HG03442 (cell line): ENCODE measurements around the gene CPN2.

Experiments used
- ATAC-seq: cut with Tn5 transposase; IDR thresholded peaks from one replicate; pipeline ENCODE4 v1.9.1; 2021; ENCODE audit warnings: mild to moderate bottlenecking, moderate library complexity; ENCODE audit not compliant: unreplicated experiment

Gene CPN2

GRCh38 chr3:194330579-194330978 is 20.5 kb downstream of the CPN2 start:
- no peak for ATAC-seq

DNA sequence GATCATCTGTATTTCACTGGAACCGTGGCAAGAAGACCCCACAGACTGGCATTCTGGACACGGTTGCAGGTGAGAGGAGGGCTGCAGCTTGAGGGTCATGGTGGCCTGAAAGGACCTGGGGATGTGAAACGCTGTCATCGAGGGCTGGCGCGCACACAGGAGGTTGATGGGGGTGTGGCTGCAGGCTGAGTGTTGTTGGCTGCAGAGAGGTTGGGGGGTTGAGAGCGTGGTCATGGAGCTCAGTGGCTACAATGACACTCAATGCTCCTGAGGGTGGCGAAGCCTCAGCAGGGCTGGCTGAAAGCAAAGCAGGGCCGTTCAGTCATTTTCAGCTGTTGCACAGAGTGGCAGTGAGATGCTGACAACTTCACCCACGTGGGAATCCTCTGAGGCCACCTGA is 21.0 kb downstream of the CPN2 start:
- ATAC-seq = no peak

DNA sequence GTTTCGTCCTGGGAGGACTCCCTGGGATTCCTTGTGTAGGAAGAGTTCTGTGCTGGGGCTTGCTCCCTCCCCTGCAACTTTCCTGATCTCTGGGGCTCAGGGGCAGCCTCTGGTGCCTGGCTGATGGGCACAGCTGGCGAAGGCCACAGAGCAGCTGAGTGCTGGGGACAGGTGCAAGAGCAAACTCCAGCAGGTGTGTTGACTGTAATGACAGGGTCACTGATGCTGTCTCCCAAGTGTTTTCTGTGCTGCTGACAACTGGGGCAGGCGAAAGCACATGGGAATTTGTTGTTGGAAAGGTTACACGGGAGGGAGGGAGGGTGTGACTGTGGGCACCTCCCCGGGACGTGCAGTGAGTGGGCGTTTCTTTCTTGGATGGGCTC is 21.6 kb downstream of the CPN2 start:
- ATAC-seq = no peak

DNA sequence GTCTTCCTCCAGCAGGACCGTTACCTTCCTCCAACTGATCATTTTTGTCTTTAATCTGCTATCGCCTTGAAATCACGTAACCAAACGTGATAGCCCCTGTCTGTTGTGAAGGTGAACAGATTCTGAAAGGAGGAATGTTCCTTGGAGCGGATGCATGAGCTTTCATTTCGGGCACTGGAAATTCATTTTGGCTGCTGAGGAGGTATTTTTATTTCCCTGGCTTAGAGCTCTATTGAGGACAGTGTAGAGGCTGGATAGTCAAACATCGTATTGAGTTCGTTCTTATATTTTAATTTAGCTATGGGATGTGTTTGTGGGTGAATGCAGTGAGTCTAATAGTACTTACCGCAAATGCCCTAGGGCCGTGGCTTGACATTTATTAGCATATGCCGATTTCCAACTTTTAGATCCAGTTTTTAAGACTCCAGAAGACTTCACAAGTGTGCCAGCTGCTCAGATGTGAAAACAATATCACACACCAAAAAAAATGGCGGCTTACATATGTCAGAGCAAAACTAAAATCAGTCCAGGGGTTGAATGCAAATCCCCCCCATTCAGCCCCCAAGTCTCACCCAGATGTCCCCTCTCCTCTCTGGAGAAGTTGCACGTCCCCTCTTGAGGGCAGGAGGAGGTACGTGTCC is 22.1 kb downstream of the CPN2 start:
- no peak for ATAC-seq

DNA sequence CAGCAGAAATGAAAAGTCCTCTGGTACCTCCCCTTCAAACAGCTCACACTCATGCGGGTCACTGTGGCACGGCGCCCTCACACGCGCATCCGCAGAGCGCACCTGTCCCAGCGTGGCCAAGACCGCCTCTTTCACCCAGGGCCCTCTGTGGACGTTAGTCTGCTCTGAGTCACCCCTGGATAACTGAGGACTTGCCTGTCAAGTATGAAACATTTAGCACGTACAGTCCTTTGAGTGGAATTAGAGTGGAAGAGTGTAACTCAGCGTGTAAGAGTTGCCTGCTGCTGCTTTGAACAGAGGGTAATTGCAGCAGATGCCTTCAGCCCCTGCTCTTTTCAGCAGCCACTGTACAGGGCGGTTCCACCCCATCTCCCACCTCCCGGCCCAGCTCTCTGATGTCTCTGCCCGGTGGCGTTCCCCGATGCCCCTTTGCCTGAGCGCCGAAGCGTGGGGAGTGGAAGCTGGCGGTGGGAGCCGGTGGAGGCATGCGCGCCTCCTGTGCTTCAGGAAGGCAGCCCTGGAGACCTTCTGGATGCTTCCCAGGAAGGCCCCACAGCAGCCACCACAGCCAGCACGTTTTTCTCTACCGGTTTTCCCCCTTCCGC is 23.0 kb downstream of the CPN2 start:
- ATAC-seq = no peak

GRCh38 chr3:194327218-194328052 is 23.7 kb downstream of the CPN2 start:
- ATAC-seq = no peak

GRCh38 chr3:194326968-194327217 is 24.2 kb downstream of the CPN2 start:
- ATAC-seq = no peak

DNA sequence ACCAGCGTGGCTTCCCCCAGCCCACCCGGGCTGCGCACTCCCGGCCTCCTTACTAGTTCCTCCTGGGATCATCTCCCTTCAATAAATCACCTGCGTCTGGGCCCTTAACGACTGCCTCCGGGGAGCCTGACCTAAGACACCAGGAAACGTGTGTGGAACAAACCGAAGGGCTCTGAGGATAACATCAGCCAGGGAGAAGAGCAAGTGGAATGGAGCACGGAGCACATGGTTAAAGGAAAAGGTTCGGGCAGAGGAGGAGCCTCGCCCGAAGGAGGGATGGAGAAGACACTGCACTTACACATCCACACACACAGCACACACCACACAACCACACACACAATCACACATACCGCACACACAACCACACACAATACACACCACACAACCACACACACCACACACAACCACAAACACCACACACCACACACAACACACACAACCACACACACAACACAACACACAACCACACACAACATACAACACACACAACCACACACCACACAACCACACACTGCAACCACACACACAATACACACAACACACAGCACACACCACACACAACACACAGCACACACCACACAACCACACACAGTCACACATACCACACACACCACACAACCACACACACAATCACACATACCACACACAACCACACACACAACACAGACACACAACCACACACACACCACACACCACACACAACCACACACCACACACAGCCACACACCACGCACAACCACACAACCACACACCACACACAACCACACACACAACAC is 24.7 kb downstream of the CPN2 start:
- no peak for ATAC-seq

- ATAC-seq = no peak
Observed at GRCh38 chr3:194325424-194326153, 25.5 kb downstream of the CPN2 start.

GRCh38 chr3:194324823-194325327 is 26.3 kb downstream of the CPN2 start:
- ATAC-seq = no peak

GRCh38 chr3:194323785-194324735 is 27.1 kb downstream of the CPN2 start:
- ATAC-seq = peak; percentile 51

- no peak for ATAC-seq
Observed at GRCh38 chr3:194322678-194323211, 28.4 kb downstream of the CPN2 start.

- ATAC-seq = no peak
Observed at GRCh38 chr3:194321693-194322640, 29.2 kb downstream of the CPN2 start.

DNA sequence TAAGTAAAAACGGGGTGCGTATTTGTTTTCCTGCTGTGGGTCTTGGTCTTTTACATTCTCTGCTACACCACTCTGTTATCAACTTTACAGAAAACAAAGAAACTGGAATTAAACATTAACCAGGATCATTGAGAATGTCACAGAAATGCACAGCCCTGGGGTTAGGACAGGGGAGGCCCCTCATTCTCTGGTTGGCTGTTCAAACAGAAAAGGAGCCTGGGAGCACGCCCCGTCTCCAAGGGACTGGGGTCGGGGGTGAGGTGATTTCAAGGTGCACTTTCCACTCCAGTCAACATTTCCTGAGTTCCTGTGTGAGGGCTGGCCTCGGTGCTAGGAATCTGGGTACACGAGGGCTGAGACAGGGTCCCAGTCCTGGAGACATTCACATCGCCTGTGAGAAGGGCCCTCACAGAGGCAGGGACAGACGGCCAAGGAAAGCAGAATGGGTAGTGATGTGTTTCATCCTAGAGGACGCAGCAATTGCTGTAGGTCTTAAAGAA is 30.3 kb downstream of the CPN2 start:
- no peak for ATAC-seq

- ATAC-seq = no peak
Observed at GRCh38 chr3:194320100-194320499, 31.0 kb downstream of the CPN2 start.

GRCh38 chr3:194318511-194319161 is 32.5 kb downstream of the CPN2 start:
- no peak for ATAC-seq

GRCh38 chr3:194316918-194317317 is 34.2 kb downstream of the CPN2 start:
- no peak for ATAC-seq

DNA sequence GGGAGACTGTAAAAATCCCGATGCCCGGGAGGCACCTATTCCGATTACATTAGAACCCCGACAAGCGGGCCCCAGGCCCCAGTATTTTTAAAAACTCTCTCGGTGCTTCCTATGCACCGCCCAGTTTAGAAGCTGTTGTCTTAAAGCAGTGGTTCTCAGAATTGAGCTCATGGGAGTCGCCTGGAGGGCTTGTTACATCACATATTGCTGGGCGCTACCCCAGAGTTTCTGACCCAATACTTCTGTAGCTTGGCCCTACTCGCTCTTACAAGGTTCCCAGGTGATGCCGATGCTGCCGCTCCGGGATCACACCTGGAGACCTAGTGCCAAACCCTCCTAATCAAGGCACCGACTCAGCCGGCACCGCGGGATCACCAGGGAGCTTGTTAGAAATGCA is 35.2 kb downstream of the CPN2 start:
- ATAC-seq = peak; percentile 25
